Sigmoid colon (tissue), 4 donors: ENCODE measurements around the gene PDE1A.

Source experiments
- CTCF ChIP-seq, 4 experiments: fragments of 450-650 bp in 3 of 4; fragments of 200-600 bp in 1 of 4; IDR thresholded peaks; one replicate each; pipeline ENCODE4 v1.5.1; 2016 to 2019; ENCODE audit warnings: antibody characterized with exemption in 4 of 4, mild to moderate bottlenecking in 3 of 4, moderate library complexity in 2 of 4
- EP300 ChIP-seq, 4 donors: sonication (generic); formaldehyde crosslinking; IDR thresholded peaks; one replicate each; pipeline ENCODE4 v1.6.1; 2017; ENCODE audit warnings: antibody characterized with exemption in 4 of 4
- POLR2A ChIP-seq, 2 donors: fragments of 450-650 bp; IDR thresholded peaks; one replicate each; pipeline ENCODE4 v1.6.1; 2016; ENCODE audit warnings: antibody characterized with exemption in 2 of 2, mild to moderate bottlenecking in 2 of 2, moderate library complexity in 2 of 2
- POLR2AphosphoS5 ChIP-seq, 4 donors: sonication (generic); formaldehyde crosslinking; IDR thresholded peaks; one replicate each; pipeline ENCODE4 v1.6.1; 2017; ENCODE audit warnings: antibody characterized with exemption in 4 of 4

GRCh38 chr2:182324665-182325064 lies 102.2 kb downstream of the PDE1A start:
- TF ChIP-seq CTCF (IDR thresholded peaks at IDR 0.05) = no peak
- no peak for TF ChIP-seq POLR2A (IDR thresholded peaks at IDR 0.05)
- TF ChIP-seq EP300 (IDR thresholded peaks at IDR 0.05) = no peak
- TF ChIP-seq POLR2AphosphoS5 (IDR thresholded peaks at IDR 0.05) = no peak
